Endothelial cell of hepatic sinusoid (primary cell): ENCODE data around the gene TMEM141.

Source experiments
- in situ Hi-C: cut with HindIII; loops from 2 replicates; pipeline ENCODE4 v1.10.0; 2017; ENCODE audit warnings: low sequenced_read_pairs

TMEM141 gene

GRCh38 chr9:136841646-136842379 is 50.7 kb downstream of the TMEM141 start:
- in situ Hi-C loops, result loop anchor here (5.0 kb wide), 2 partner anchors 35 to 85 kb away; partner anchors contain the start of gene RABL6

- in situ Hi-C loops, result loop anchor here (5.0 kb wide), 2 partner anchors 35 to 85 kb away; partner anchors contain the start of gene RABL6
These were observed 51.3 kb downstream of the TMEM141 start, which contains the start of gene AJM1 for GRCh38 chr9:136842380-136842948. TSS of gene AJM1 (plus strand) at chr9:136842478. CDS start at chr9:136844415, 1,937 bp downstream.
